Upper lobe of left lung (tissue), 4 donors: ENCODE results near the gene MAD1L1.

ENCODE experiments used
- CTCF ChIP-seq, 6 experiments: fragments of 450-650 bp in 4 of 6; fragments of 200-600 bp in 2 of 6; sonication (generic) in 2 of 6; IDR thresholded peaks; one replicate each; pipeline ENCODE4 v1.5.1; 2016 to 2019; ENCODE audit warnings: antibody characterized with exemption in 6 of 6
- POLR2A ChIP-seq, 4 donors: fragments of 450-650 bp; IDR thresholded peaks; one replicate each; pipeline ENCODE4 v1.5.1; 2016 to 2017; ENCODE audit warnings: antibody characterized with exemption in 4 of 4, mild to moderate bottlenecking in 2 of 4
- POLR2AphosphoS5 ChIP-seq, 2 donors: sonication (generic); formaldehyde crosslinking; IDR thresholded peaks; one replicate each; pipeline ENCODE4 v1.5.1; 2017; ENCODE audit warnings: antibody characterized with exemption in 2 of 2

- TF ChIP-seq POLR2A (IDR thresholded peaks at IDR 0.05) (no peak), CTCF (IDR thresholded peaks at IDR 0.05) (no peak), POLR2AphosphoS5 (IDR thresholded peaks at IDR 0.05) (no peak)
These were observed 258.2 kb downstream of the MAD1L1 start for GRCh38 chr7:1974290-1975101.
